GM18517 (cell line): ENCODE measurements around the gene EPG5.
"Not testable (repeated sequence)": the region's sequence is repeated elsewhere in the genome, so short reads cannot be mapped to it uniquely, and the experiment has no call there.

ENCODE experiments used
- ATAC-seq: cut with Tn5 transposase; IDR thresholded peaks from one replicate; pipeline ENCODE4 v1.9.1; 2021; ENCODE audit warnings: mild to moderate bottlenecking, moderate library complexity; ENCODE audit not compliant: unreplicated experiment

EPG5 gene

DNA sequence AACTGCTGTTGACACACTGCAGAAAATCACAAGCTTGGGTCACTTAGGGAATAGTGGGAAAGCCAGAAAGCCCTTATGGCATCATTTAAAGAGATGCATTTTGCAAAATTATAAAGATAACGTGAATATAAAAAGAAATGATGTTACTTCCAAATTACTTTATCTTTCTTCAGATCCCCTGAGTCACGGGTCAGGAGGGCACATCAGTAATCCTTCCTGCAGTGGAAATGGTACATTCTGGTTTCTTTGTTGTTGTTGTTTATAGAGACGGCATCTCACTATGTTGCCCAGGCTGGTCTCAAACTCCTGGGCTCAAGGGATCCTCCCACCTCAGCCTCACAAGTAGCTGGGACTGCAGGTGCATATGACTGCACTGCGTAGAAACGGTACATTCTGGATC lies 9.8 kb upstream of the EPG5 start:
- ATAC-seq, result no peak

DNA sequence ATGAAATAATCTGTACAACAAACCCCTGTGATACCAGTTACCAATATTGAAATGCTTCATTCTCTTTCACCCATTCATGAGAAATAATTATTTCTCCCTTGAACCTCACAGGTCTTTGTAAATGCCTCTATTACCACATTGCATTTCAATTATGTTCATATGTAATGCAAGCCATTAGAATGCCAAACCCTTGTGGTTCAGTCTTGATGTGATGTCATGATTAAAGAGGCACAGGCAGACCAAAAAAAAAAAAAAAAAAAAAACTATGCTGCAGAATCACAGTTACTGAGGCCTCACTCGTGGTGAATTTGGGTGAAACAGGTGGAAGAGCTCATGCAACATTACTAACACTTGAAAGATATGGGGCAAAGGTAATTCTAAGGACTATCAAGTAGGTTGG lies 9.4 kb upstream of the EPG5 start:
- ATAC-seq, result no peak

DNA sequence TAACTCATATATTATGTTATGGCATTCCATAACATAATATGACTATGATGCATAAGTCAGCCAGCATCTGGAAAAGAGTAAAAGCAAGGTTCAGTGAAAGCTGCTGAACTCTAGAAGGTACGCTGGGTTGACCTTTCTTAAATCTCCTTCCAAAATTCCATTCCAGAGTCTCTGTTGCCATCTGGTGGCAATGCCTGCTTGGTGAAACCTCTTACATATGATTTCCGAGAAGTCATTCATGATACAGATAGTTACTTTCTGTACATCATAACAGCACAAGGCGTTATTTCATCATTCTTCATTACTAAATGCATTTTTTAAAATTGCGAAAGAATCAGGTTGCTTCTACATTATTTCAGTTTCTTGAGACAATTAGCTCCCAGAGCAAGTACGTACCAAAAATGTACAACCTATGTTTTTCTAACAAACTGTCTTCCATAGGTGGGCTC lies 7.0 kb upstream of the EPG5 start:
- ATAC-seq, result no peak

DNA sequence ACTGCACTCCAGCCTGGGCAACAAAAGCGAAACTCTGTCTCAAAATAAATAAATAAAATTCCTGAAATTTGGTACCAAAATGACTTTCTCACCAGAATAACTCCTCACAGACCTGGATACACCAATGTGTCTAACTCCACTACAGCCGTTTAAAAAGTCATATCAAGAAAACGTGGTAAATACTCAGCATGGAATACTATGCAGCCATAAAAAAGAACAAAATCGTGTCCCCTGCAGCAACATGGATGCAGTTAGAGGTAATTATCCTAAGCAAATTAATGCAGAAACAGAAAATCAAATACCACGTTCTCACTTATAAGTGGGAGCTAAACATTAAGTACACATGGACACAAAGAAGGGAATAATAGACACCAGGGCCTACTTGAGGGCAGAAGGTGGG lies 2.2 kb downstream of the EPG5 start:
- not testable (repeated sequence) for ATAC-seq

DNA sequence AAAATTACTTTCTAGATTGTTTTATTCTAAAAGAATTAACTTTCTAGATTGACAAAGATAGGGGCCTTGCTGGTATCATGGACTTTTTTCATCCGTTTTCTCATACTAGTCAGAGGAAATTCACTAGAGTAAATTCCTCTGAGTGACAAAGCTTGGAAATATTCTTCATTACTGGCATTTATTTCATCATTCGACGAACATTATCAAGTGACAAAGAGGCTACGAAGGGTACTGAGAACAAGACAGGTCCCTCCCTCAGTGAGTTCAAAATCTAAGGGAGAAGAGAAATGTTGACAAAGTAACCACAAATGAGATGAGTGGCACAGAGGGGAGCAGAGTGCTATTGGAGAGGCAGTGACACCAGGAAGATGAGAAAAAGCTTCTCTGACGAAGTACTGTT lies 4.3 kb downstream of the EPG5 start:
- ATAC-seq, result no peak

DNA sequence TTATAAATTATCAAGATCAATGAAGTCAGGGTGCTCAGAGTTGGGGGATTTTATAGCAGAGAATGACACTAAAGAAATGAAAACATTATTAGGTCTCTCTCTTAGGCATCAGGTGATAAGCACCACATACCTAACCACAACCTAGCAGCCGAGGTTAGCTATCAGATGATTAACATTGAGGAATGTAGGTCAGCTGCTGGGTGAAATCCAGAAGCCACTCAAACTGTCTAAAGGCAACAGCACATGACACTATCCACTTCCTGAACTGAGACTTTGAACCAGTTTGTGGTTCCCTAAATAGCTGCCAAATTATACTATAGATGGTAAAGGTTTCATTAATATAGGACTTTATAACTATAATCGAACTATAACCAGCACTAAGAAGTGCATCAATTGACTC lies 4.7 kb downstream of the EPG5 start:
- ATAC-seq, result no peak

DNA sequence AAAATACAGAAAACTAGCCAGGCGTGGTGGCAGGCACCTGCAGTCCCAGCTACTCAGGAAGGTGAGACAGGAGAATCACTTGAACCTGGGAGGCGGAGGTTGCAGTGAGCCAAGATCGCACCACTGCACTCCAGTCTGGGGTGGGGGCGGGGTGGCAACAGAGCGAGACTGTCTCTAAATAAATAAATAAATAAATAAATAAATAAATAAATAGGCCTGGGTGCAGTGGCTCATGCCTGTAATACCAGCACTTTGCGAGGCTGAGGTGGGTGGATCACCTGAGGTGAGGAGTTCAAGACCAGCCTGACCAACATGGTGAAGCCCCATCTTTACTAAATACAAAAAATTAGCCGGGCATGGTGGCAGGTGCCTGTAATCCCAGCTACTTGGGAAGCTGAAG lies 7.6 kb downstream of the EPG5 start:
- not testable (repeated sequence) for ATAC-seq

DNA sequence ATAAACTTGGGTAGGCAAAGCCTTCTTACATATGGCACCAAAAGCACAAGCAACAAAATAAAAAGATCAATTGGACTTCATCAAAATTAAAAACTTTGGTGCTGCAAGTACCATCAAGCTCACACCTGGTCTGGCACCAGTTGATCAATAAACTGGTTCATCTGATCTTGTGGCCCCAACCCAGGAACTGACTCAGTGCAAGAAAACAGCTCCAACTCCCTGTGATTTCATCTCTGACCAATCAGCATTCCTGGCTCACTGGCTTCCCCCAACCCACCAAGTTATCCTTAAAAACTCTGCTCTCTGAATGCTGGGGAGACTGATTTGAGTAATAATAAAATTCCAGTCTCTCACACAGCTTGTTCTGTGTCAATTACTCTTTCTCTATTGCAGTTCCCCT lies 8.4 kb downstream of the EPG5 start:
- ATAC-seq, result no peak

DNA sequence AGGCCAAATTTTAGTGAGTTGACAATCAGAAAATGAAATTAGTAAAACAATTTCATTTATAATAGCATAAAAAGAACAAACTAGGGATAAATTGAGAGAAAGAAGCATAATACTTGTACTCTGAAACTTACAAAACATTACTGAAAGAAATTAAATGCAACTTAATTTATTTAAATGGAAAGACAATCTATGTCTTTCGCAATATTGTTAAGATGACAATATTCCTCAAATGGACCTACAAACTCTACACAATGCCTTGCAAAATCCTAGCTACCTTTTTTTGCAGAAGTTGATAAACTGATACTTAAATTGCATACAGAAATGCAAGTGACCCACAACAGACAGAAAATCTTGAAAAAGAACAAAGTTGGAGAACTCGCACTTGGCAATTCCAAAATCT lies 9.1 kb downstream of the EPG5 start:
- ATAC-seq, result no peak

DNA sequence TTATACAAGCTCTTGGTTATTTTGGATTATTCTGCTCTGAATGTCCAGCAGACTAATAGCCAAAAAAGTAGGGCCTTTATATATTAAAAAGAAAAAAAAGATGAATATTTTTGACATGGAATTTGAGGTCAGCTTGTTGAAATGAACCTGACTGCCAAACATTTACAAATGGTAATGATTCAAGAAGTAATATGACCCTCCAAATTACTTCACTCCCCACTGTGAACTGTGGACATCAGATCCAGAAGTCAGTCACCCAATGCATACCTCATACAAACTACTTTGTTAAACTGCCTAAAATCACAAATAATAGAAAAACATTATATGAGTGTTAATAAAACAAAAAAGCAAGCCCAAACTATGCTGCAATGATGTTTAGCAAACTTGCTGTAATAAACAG lies 10.0 kb downstream of the EPG5 start:
- no peak for ATAC-seq

DNA sequence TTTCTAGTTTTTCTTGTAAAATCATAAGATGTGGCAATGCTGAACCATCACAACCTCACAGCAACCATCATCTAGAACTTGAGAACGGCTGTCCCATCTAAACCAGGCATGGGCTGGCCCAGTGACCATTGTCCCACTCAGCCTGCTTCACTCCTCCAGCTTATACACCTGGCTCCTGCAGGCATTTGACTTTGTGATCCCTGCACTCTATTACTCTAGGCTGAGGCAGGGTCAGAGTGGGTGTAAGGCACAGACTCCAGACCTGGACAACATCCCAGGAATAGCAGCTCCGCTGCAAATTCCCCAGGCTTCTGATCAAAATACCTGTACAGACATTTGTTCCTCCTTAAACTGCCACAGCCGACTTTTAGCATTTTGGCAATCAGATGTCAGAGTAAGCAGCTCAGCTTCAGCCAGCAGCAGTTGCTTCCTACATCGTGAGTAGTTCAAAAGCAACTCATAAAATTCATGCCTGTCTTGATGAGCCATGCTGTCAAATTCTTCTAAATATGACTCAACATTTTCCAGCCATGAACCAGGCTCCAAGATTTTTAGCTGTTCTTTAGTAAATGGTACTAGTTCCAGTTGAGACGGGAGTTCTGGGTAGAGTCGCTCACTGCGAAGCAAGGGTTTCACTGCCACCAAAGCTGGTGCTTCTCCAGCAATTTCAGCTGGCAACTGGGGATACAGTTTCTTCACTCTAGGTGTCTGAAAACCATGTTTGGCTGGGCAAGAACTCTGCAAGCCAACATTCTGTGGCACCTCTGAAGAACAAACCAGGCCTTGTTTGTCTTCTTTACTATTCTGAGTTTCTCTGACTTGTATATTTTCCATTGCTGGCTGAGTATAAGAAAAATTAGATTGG lies 12.8 kb downstream of the EPG5 start:
- ATAC-seq, result no peak

DNA sequence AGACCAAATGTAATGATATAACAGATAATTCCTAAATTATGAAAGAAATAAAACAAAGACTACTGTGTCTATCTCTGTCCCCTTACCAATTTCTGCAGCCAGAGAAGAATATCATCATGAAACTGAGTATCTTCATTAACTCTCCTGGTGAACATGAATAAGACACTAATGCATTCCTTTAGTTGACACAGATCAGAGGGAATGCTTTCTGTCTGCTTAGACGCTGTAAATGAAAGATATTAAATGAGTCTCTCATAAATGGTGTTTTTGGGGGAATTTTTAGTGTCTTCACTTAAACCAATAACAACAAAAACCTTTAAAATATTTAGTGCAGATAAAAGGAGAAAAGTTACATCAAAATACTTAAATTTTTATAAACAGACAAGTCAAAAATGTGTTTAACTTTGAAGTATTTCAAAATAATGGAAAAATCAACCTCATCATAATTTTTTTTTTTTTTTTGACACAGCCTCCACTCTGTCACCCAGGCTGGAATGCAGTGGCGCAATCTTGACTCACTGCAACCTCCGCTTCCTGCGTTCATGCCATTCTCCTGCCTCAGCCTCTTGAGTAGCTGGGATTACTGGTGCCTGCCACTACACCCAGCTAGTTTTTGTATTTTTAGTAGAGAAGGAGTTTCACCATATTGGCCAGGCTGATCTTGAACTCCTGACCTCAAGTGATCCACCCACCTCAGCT lies 16.0 kb downstream of the EPG5 start:
- no peak for ATAC-seq

DNA sequence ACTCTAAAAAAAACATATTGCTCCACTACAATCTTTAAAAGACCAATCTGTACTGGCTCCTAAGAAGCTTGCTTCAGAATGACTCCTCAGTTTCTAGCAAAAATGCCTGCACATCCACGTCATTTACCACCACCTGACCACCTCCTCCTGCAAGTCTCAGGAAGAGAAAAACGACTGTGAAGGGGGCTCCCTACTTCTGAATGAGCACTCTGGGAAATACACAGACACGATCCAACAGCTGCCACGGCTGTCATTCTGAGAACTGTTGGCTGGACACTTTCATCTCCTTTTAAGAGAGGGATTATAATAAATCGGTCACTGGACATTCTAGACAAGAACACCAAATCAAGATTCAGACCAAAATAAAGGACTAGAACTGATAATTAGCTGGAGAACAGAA lies 21.5 kb downstream of the EPG5 start:
- ATAC-seq, result no peak

DNA sequence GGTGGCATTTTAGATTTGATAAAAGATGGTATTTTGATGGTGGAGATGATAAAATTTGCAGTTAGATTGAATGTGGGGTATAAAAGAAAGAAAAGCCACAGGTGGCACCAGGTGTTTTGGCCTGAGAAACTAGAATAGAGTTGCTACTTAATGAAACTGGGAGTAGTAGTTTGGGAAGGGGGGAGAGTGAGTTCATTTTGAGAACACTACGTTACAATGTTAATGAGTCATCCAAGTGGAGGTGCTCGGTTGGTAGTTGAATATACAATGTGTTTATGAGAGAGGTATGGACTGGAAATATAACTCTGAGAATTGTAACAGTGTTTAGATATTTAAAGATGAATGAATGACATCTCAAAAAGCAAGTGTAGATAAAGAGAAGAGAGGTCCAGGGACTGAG lies 26.4 kb downstream of the EPG5 start:
- no peak for ATAC-seq

DNA sequence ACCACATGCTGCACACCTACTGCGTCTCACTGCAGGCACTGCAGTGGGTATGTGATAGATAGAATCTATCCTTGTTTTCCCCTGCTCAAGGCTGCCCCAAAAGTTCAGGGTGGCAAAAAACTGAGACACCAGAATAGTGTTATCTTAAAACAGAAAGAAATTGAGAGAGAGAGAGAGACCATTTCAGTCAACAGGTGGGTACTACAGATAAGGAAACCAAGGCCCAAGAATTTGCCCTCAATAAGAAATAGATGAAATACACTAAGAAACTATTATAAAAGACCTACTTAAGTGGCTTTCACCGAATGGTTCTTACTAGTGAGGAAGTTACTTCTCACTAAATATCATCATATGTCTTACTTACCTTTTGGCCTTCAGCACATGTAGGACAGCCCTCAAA lies 27.9 kb downstream of the EPG5 start:
- ATAC-seq, result no peak

DNA sequence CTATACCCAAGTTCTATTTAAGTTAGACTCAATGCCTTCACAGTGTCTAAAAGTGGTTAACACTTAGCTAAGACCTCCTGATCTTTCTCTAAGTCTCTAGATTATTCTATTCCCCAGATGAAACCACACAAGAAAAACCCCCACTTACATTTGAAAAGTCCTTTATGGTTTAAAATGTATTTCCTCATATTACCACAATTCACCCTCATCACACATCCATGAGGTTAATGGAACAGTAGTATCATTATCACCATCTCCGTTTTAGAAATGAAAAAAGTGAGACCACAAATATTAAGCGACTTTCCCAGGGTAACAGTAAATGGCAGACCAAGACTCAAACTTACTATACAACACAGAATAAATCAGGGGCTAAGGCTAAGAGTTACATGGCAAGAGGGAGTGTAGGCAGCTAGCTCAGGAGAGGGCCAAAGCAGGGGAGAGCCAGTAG lies 28.6 kb downstream of the EPG5 start:
- no peak for ATAC-seq

DNA sequence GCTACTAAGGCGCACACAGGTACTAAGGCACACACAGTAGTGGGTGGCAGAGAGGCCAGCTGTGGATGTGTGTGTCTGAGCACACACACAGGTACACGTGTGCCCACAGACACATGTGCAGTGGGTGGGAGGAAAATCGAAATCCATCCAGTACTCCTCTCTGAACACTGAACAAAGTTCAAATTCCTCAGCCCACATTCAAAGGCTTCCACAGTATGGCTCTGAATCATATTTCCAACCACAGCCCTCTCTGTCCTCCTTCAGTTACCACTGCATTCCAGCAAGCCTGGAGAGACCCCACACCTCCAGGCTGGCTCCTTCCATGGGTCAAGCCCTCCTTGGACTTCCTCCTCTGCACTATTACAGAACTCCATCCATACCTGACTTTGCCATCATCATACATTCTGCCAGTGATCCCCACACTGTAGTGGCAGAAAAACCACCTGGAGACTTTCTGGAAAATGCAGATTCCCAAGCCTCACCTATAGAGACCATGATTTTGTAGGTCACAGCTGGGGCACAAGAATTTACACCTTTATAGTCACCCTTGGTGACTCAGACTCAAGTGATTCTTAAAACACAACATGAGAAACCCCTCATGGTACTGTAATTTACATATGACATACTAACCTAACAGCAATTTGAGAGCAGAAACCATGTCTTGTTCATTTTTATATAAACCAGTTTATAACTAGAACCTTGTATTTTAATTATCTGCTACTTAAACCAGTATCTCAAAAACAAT lies 31.4 kb downstream of the EPG5 start:
- ATAC-seq, result no peak

DNA sequence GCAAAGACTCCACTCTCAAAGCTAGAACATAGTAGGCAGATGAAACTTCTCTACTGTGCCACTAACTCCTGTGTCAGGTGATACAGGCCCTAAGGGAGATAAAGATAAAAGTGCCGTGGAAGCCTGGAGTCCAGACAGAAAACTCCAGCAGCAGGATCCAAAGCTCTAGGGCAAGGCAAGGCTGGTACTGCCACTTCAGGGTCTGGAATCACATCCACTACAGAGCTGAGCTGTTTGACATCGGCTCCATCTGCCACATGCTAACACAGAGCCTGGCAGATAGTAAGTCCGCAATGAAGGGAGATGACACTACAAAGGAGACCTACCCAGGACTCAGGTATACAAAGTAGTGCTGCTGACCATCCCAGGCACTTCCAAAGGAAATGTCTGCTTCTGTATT lies 34.4 kb downstream of the EPG5 start:
- ATAC-seq, result no peak

DNA sequence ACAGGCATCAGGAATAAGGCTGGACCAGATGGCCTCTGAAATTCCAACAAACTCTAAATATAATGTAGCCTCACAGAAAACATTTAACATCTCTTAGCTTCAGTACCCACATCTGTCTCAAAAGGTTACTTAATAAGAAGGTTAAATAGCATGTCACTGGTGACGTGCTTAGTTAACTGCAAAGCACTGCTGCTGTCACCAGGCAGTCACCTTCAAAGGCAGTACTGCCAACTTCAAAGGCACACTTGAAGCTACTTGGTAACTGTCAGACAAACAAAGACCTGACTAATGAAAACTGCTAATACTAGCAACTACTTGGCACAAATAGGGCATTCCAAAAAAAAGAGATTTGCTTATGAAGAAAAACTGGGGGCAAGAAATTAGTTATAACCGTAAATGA lies 36.2 kb downstream of the EPG5 start:
- no peak for ATAC-seq

DNA sequence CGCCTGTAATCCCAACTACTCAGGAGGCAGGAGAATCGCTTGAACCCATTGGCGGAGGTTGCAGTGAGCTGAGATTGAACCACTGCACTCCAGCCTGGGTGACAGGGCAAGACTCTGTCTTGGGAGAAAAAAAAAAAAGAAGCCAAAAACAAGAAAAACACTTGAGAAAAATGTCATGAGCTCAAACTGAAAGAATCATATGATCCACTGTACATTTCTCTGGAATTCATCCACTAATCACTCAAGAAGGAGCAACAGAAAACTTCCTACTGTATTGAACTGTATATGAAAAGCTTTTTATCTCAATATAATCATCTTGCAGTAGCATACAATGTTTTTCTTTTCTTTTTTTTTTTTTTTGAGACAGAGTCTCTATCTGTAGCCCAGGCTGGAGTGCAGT lies 40.4 kb downstream of the EPG5 start:
- no peak for ATAC-seq

DNA sequence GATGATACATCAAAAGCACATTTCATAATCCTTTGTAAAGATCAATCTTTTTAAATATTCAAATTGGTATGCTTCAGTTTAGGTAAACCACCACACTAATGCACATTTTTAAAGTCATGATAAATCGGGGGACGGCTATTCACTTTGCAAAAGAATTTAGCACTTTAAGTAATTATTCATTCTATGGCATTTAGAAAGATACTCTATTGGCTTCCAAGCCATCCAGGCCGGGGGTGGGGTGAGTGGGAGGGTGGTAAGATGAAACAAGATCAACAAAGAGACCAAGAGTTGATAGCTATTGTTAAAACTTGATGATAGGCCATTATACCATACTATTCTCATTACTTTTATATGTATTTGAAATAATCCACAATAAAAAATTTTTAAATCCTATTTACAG lies 41.0 kb downstream of the EPG5 start:
- ATAC-seq, result no peak

DNA sequence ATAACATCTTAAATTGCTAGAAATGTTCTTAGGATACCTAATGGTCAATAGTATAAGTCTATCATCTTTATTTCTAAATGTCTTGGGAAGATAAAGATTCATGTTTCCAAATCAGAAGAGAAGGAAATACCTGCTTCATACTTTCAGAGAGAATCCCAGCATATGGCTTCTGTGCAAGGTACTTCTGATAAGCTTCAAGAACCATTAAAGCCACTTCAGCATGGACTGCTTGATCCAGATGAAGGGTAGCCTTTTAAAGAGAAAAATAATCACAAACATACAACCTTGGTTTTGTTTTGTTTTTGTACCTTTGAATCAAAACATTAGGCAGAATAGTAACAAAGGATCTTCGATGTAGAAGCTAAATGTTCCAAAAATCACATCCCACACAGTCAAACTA lies 44.0 kb downstream of the EPG5 start:
- ATAC-seq, result no peak
